GM23248 (cell line): ENCODE data around the gene CCDC196. TPM values are rescaled to one million over a fixed set of nuclear protein-coding genes. Genes with fewer than 3 reads are reported as not detected.

Experiments used
- DNase-seq: peaks from one replicate; pipeline ENCODE4 v3.0.0-alpha.2; 2015
- H2AFZ ChIP-seq: fragments of 200-600 bp; sonication (generic); 2 replicates; pipeline ENCODE4 v1.6.1; 2016; ENCODE audit warnings: antibody characterized with exemption
- H3F3A ChIP-seq: fragments of 200-600 bp; sonication (generic); 2 replicates; pipeline ENCODE4 v1.6.1; 2016; ENCODE audit warnings: mild to moderate bottlenecking, antibody characterized with exemption, mixed run types; ENCODE audit not compliant: insufficient read depth
- H3K27ac ChIP-seq: fragments of 200-600 bp; sonication (generic); 2 replicates; pipeline ENCODE4 v1.5.1; 2016; ENCODE audit warnings: mild to moderate bottlenecking
- H3K27me3 ChIP-seq: fragments of 200-600 bp; sonication (generic); replicated peaks from 2 replicates; pipeline ENCODE4 v1.6.1; 2016; ENCODE audit warnings: mild to moderate bottlenecking; ENCODE audit not compliant: insufficient read depth
- H3K36me3 ChIP-seq: fragments of 200-600 bp; sonication (generic); 2 replicates; pipeline ENCODE4 v1.6.1; 2016; ENCODE audit warnings: low read depth, mild to moderate bottlenecking
- H3K4me1 ChIP-seq: fragments of 200-600 bp; sonication (generic); 2 replicates; pipeline ENCODE4 v1.6.1; 2016; ENCODE audit warnings: mild to moderate bottlenecking; ENCODE audit not compliant: insufficient read depth
- H3K4me2 ChIP-seq: fragments of 200-600 bp; sonication (generic); one replicate; pipeline ENCODE4 v1.6.1; 2016; ENCODE audit warnings: mild to moderate bottlenecking; ENCODE audit not compliant: unreplicated experiment
- H3K4me3 ChIP-seq: fragments of 200-600 bp; sonication (generic); 2 replicates; pipeline ENCODE4 v1.5.1; 2016; ENCODE audit warnings: mild to moderate bottlenecking
- H3K79me2 ChIP-seq: fragments of 200-600 bp; sonication (generic); 2 replicates; pipeline ENCODE4 v1.6.1; 2016; ENCODE audit warnings: mild to moderate bottlenecking; ENCODE audit not compliant: insufficient read depth
- H3K9ac ChIP-seq: fragments of 200-600 bp; sonication (generic); 2 replicates; pipeline ENCODE4 v1.6.1; 2016; ENCODE audit warnings: mild to moderate bottlenecking
- H3K9me2 ChIP-seq: fragments of 200-600 bp; sonication (generic); 2 replicates; pipeline ENCODE4 v1.6.1; 2016; ENCODE audit warnings: mixed run types, mild to moderate bottlenecking, moderate library complexity; ENCODE audit not compliant: insufficient read depth
- H3K9me3 ChIP-seq: fragments of 200-600 bp; sonication (generic); one replicate; pipeline ENCODE4 v1.6.1; 2017; ENCODE audit warnings: low read depth
- H4K20me1 ChIP-seq: fragments of 200-600 bp; sonication (generic); 2 replicates; pipeline ENCODE4 v1.6.0; 2016; ENCODE audit not compliant: insufficient read depth
- EZH2 ChIP-seq: fragments of 200-600 bp; sonication (generic); IDR thresholded peaks from 2 replicates; pipeline ENCODE4 v1.6.1; 2018; ENCODE audit warnings: antibody characterized with exemption, mild to moderate bottlenecking; ENCODE audit not compliant: insufficient read depth, poor library complexity, severe bottlenecking
- EZH2phosphoT487 ChIP-seq: fragments of 200-600 bp; sonication (generic); IDR thresholded peaks from 2 replicates; pipeline ENCODE4 v1.6.1; 2018; ENCODE audit warnings: antibody characterized with exemption, moderate library complexity, mild to moderate bottlenecking, low read depth; ENCODE audit not compliant: insufficient read depth
- whole genome bisulfite sequencing, 2 experiments: methylation state at CpG; one replicate each; pipeline ENCODE4 v1.1.6; 2015 to 2017; ENCODE audit warnings: low lambda C conversion rate in 2 of 2, low coverage in 1 of 2; ENCODE audit errors: missing lambda C conversion rate in 2 of 2; 5-methylcytosine and 5-hydroxymethylcytosine counted together
- in situ Hi-C: fragments of 300-500 bp; cut with MboI; formaldehyde crosslinking; loops from 2 replicates; pipeline ENCODE4 v1.15.0; 2020
- polyA plus RNA-seq: library from polyadenylated mRNA; unstranded; fragments of >200 nt; fragmentation: Nextera tagmentation; extraction: Ambion mirVana; gene quantifications from 2 replicates; pipeline ENCODE4 v1.2.1, GENCODE V29; 2016
- total RNA-seq: library from RNA; depleted of rRNA; stranded (reverse); fragments of >200 nt; shearing (Covaris generic); gene quantifications from 2 replicates; pipeline ENCODE4 v1.2.3, GENCODE V29; 2014

The CCDC196 gene
- total and polyA plus RNA-seq, 2 experiments from 2014 or later = not detected

GRCh38 chr14:66509874-66510273 is 23.7 kb downstream of the CCDC196 start:
- in situ Hi-C loops = loop anchor here (10.0 kb wide), 1 partner anchor 625 kb away; no protein-coding TSS in a partner anchor
- DNase-seq = peak; percentile 18
- Histone ChIP-seq H3K27ac (no peak overlapping the region), H3K27me3 (no peaks in the 10 kb centered on the region), H3K79me2 (peaks cover 47% of the 10 kb centered on the region), H3K9ac (peak overlapping the region; percentile 82), H3K4me1 (no peaks in the 10 kb centered on the region), H3K9me2 (no peaks in the 10 kb centered on the region), H4K20me1 (no peaks in the 10 kb centered on the region), H3F3A (peaks cover 6% of the 10 kb centered on the region), H3K36me3 (no peaks in the 10 kb centered on the region), H3K4me3 (peak overlapping the region; percentile 93), H3K9me3 (no peaks in the 10 kb centered on the region), H3K4me2 (peak overlapping the region; percentile 99), H2AFZ (peak overlapping the region; percentile 99)
- WGBS, 2 experiments = 62 to 67% methylated on average over 4 of the region's 4 CpGs
- TF ChIP-seq EZH2phosphoT487 = no peak

- Histone ChIP-seq H3K27ac (no peak overlapping the region), H3K9me3 (no peaks in the 10 kb centered on the region), H3K9me2 (no peaks in the 10 kb centered on the region), H3F3A (peaks cover 6% of the 10 kb centered on the region), H2AFZ (no peak overlapping the region), H3K4me3 (no peak overlapping the region), H4K20me1 (no peaks in the 10 kb centered on the region), H3K79me2 (peaks cover 67% of the 10 kb centered on the region), H3K27me3 (no peaks in the 10 kb centered on the region), H3K9ac (no peak overlapping the region), H3K36me3 (no peaks in the 10 kb centered on the region), H3K4me1 (no peaks in the 10 kb centered on the region), H3K4me2 (no peak overlapping the region)
- WGBS, 2 experiments = 60 to 64% methylated on average over 1 of the region's 1 CpG
- in situ Hi-C loops = no loop called here
- no peak for DNase-seq
- TF ChIP-seq EZH2phosphoT487 (no peak), EZH2 (no peak)
Observed at GRCh38 chr14:66511849-66512248, 25.7 kb downstream of the CCDC196 start.

GRCh38 chr14:66514213-66514612 is 28.0 kb downstream of the CCDC196 start:
- no peak overlapping the region for H3K27ac ChIP-seq
- H3K4me2 ChIP-seq = no peak overlapping the region
- WGBS, 2 experiments = 93 to 96% methylated on average over 2 of the region's 2 CpGs
- TF ChIP-seq EZH2 (no peak), EZH2phosphoT487 (no peak)
- H2AFZ ChIP-seq = no peak overlapping the region
- in situ Hi-C loops = no loop called here
- DNase-seq = peak; percentile 52
- H3K27me3 ChIP-seq = no peaks in the 10 kb centered on the region
- no peaks in the 10 kb centered on the region for H3F3A ChIP-seq
- H3K9me2 ChIP-seq = no peaks in the 10 kb centered on the region
- H3K9me3 ChIP-seq = no peaks in the 10 kb centered on the region
- no peaks in the 10 kb centered on the region for H3K36me3 ChIP-seq
- peaks cover 82% of the 10 kb centered on the region for H3K79me2 ChIP-seq
- no peaks in the 10 kb centered on the region for H3K4me1 ChIP-seq
- H4K20me1 ChIP-seq = no peaks in the 10 kb centered on the region
- no peak overlapping the region for H3K9ac ChIP-seq
- no peak overlapping the region for H3K4me3 ChIP-seq

GRCh38 chr14:66530526-66530925 is 44.4 kb downstream of the CCDC196 start:
- Histone ChIP-seq H3K27ac (no peak overlapping the region), H3K27me3 (no peaks in the 10 kb centered on the region), H3K9me2 (no peaks in the 10 kb centered on the region), H3K4me2 (no peak overlapping the region), H3K9me3 (no peaks in the 10 kb centered on the region), H3K4me3 (no peak overlapping the region), H3K79me2 (peaks cover 34% of the 10 kb centered on the region), H3K4me1 (no peaks in the 10 kb centered on the region), H2AFZ (no peak overlapping the region), H3F3A (no peaks in the 10 kb centered on the region), H3K9ac (no peak overlapping the region), H4K20me1 (no peaks in the 10 kb centered on the region), H3K36me3 (no peaks in the 10 kb centered on the region)
- TF ChIP-seq EZH2phosphoT487 (no peak), EZH2 (no peak)
- 95 to 98% methylated on average over 9 of the region's 9 CpGs for WGBS, 2 experiments
- in situ Hi-C loops = no loop called here
- no peak for DNase-seq

GRCh38 chr14:66539034-66539433 is 52.9 kb downstream of the CCDC196 start:
- no peaks in the 10 kb centered on the region for H4K20me1 ChIP-seq
- H3F3A ChIP-seq = no peaks in the 10 kb centered on the region
- no peak overlapping the region for H2AFZ ChIP-seq
- in situ Hi-C loops = no loop called here
- H3K27ac ChIP-seq = no peak overlapping the region
- 93 to 97% methylated on average over 3 of the region's 3 CpGs for WGBS, 2 experiments
- no peak overlapping the region for H3K4me2 ChIP-seq
- H3K27me3 ChIP-seq = no peaks in the 10 kb centered on the region
- no peaks in the 10 kb centered on the region for H3K36me3 ChIP-seq
- peaks cover 26% of the 10 kb centered on the region for H3K79me2 ChIP-seq
- no peak for TF ChIP-seq EZH2phosphoT487
- no peak for TF ChIP-seq EZH2
- no peak for DNase-seq
- no peaks in the 10 kb centered on the region for H3K4me1 ChIP-seq
- H3K4me3 ChIP-seq = no peak overlapping the region
- H3K9ac ChIP-seq = no peak overlapping the region
- H3K9me2 ChIP-seq = no peaks in the 10 kb centered on the region; the same call in 1 of the 2 replicates
- H3K9me3 ChIP-seq = no peaks in the 10 kb centered on the region
